Upper lobe of left lung (tissue), 6 donors: ENCODE data around the gene KIF5A. TPM values are rescaled to one million over a fixed set of nuclear protein-coding genes. Genes with fewer than 3 reads are reported as not detected.

ENCODE experiments used
- ATAC-seq, 2 donors: fragments of 200-7000 bp; cut with Tn5 transposase; one replicate each; pipeline ENCODE4 v1.9.1; 2022; ENCODE audit warnings: mild to moderate bottlenecking in 2 of 2, moderate library complexity in 2 of 2; ENCODE audit not compliant: low FRiP score in 2 of 2
- DNase-seq, 2 donors: peaks; one replicate each; pipeline ENCODE4 v3.0.0-alpha.2; 2019 to 2020
- H3K27ac ChIP-seq, 4 donors: fragments of 200-600 bp; sonication (generic); one replicate each; pipeline ENCODE4 v1.5.1; 2016 to 2019
- H3K27me3 ChIP-seq, 4 donors: fragments of 200-600 bp; sonication (generic); one replicate each; pipeline ENCODE4 v1.5.1; 2017 to 2019
- H3K36me3 ChIP-seq, 4 donors: fragments of 200-600 bp; sonication (generic); one replicate each; pipeline ENCODE4 v1.5.1; 2016 to 2019
- H3K4me1 ChIP-seq, 4 donors: fragments of 200-600 bp; sonication (generic); one replicate each; pipeline ENCODE4 v1.5.1; 2018 to 2019
- H3K4me3 ChIP-seq, 4 donors: fragments of 200-600 bp; sonication (generic); one replicate each; pipeline ENCODE4 v1.5.1; 2017 to 2019; ENCODE audit warnings: mild to moderate bottlenecking in 2 of 4, moderate library complexity in 1 of 4
- H3K9me3 ChIP-seq, 4 donors: fragments of 200-600 bp; sonication (generic); one replicate each; pipeline ENCODE4 v1.5.1; 2018 to 2019
- CTCF ChIP-seq, 6 experiments: fragments of 450-650 bp in 4 of 6; fragments of 200-600 bp in 2 of 6; sonication (generic) in 2 of 6; IDR thresholded peaks; one replicate each; pipeline ENCODE4 v1.5.1; 2016 to 2019; ENCODE audit warnings: antibody characterized with exemption in 6 of 6
- EP300 ChIP-seq, 4 donors: sonication (generic); formaldehyde crosslinking; IDR thresholded peaks; one replicate each; pipeline ENCODE4 v1.5.1; 2017; ENCODE audit warnings: antibody characterized with exemption in 4 of 4, control low read depth in 2 of 4
- POLR2A ChIP-seq, 4 donors: fragments of 450-650 bp; IDR thresholded peaks; one replicate each; pipeline ENCODE4 v1.5.1; 2016 to 2017; ENCODE audit warnings: antibody characterized with exemption in 4 of 4, mild to moderate bottlenecking in 2 of 4
- POLR2AphosphoS5 ChIP-seq, 2 donors: sonication (generic); formaldehyde crosslinking; IDR thresholded peaks; one replicate each; pipeline ENCODE4 v1.5.1; 2017; ENCODE audit warnings: antibody characterized with exemption in 2 of 2
- WGBS, 2 donors: methylation state at CpG; one replicate each; pipeline ENCODE4 v1.1.5; 2017 to 2018; 5-methylcytosine and 5-hydroxymethylcytosine counted together
- total RNA-seq, 6 donors: library from RNA; depleted of rRNA in 4 of 6; stranded (reverse); fragments of >200 nt in 4 of 6; gene quantifications; one replicate each; pipeline versions ENCODE4 v1.1.0 to v1.2.1, GENCODE V29; 2016 to 2021
- donor health status: DM: no; HTN: no; CAD: no; lungs with moderate emphysema.
- donor health status: DM: no; HTN: yes; CAD: no; lungs with severe emphysema.

Gene KIF5A
- total RNA-seq, 6 donors from 2014 or later = 0.06 to 0.39 (median 0.20) TPM; not detected in 1

GRCh38 chr12:57523706-57524614, 25.9 kb upstream of the KIF5A start:
- DNase-seq = no peak

GRCh38 chr12:57524814-57525614, 24.8 kb upstream of the KIF5A start:
- no peak for TF ChIP-seq POLR2A (IDR thresholded peaks at IDR 0.05)
- no peak for TF ChIP-seq POLR2AphosphoS5 (IDR thresholded peaks at IDR 0.05)
- TF ChIP-seq EP300 (IDR thresholded peaks at IDR 0.05) = no peak
- TF ChIP-seq CTCF (IDR thresholded peaks at IDR 0.05) = no peak
- WGBS, 2 donors = 65 to 73% methylated on average over 10 to 11 of the region's 11 CpGs
- Histone ChIP-seq H3K27me3 (no peaks in the 10 kb centered on the region), H3K4me1 (peaks cover 31 to 46% (median 36%) of the 10 kb centered on the region in 4 donors), H3K9me3 (no peaks in the 10 kb centered on the region), H3K36me3 (peaks cover 42 to 61% (median 55%) of the 10 kb centered on the region in 4 donors), H3K27ac (peak overlapping the region in 2 of 4 donors; percentile 96 to 99), H3K4me3 (peak overlapping the region in 1 of 4 donors; percentile 94)
- ATAC-seq = no peak
- no peak for DNase-seq

More at GRCh38 chr12:57523706-57524614, 25.9 kb upstream of the KIF5A start:
- Histone ChIP-seq H3K4me3 (peak overlapping the region; percentile 79 to 94 (median 86)), H3K9me3 (no peaks in the 10 kb centered on the region), H3K36me3 (peaks cover 33 to 51% (median 44%) of the 10 kb centered on the region in 4 donors), H3K4me1 (peaks cover 37 to 53% (median 41%) of the 10 kb centered on the region in 4 donors), H3K27me3 (no peaks in the 10 kb centered on the region), H3K27ac (peak overlapping the region; percentile 96 to 99 (median 98))
- WGBS, 2 donors = 70% methylated on average over 13 to 14 of the region's 14 CpGs
- TF ChIP-seq POLR2A (IDR thresholded peaks at IDR 0.05) (no peak), EP300 (IDR thresholded peaks at IDR 0.05) (no peak), POLR2AphosphoS5 (IDR thresholded peaks at IDR 0.05) (no peak), CTCF (IDR thresholded peaks at IDR 0.05) (no peak)
- no peak for ATAC-seq

GRCh38 chr12:57525615-57526383, 24.0 kb upstream of the KIF5A start:
- Histone ChIP-seq H3K9me3 (no peaks in the 10 kb centered on the region), H3K27me3 (no peaks in the 10 kb centered on the region), H3K36me3 (peaks cover 49 to 69% (median 63%) of the 10 kb centered on the region in 4 donors), H3K27ac (peak overlapping the region in 1 of 4 donors; percentile 5), H3K4me1 (peaks cover 31 to 45% (median 35%) of the 10 kb centered on the region in 4 donors), H3K4me3 (no peak overlapping the region)
- ATAC-seq = no peak
- 85 to 90% methylated on average over 15 to 16 of the region's 16 CpGs for WGBS, 2 donors
- TF ChIP-seq POLR2AphosphoS5 (IDR thresholded peaks at IDR 0.05) (no peak), EP300 (IDR thresholded peaks at IDR 0.05) (no peak), CTCF (IDR thresholded peaks at IDR 0.05) (no peak), POLR2A (IDR thresholded peaks at IDR 0.05) (no peak)
- DNase-seq = no peak

- peaks cover 23 to 37% (median 27%) of the 10 kb centered on the region in 4 donors for H3K4me1 ChIP-seq
- H3K27ac ChIP-seq = peak overlapping the region in 2 of 4 donors; percentile 0 to 10
- no peak overlapping the region for H3K4me3 ChIP-seq
- WGBS, 2 donors = 84 to 85% methylated on average over 3 to 4 of the region's 4 CpGs
- ATAC-seq (no peak), DNase-seq (no peak)
- no peaks in the 10 kb centered on the region for H3K27me3 ChIP-seq
- peaks cover 57 to 77% (median 71%) of the 10 kb centered on the region in 4 donors for H3K36me3 ChIP-seq
- no peaks in the 10 kb centered on the region for H3K9me3 ChIP-seq
- TF ChIP-seq POLR2A (IDR thresholded peaks at IDR 0.05) (no peak), CTCF (IDR thresholded peaks at IDR 0.05) (no peak), EP300 (IDR thresholded peaks at IDR 0.05) (no peak), POLR2AphosphoS5 (IDR thresholded peaks at IDR 0.05) (no peak)
Observed at GRCh38 chr12:57526477-57527126, 23.2 kb upstream of the KIF5A start.
